Stomach (tissue), 9 donors: ENCODE results near the gene SERINC3. TPM values are rescaled to one million over a fixed set of nuclear protein-coding genes. Genes with fewer than 3 reads are reported as not detected.

Source experiments
- DNase-seq, 2 donors: peaks; one replicate each; pipeline versions ENCODE4 v3.0.0 to v3.0.0-alpha.2; 2013 to 2019
- H3K27ac ChIP-seq, 5 donors: fragments of 200-600 bp in 4 of 5; sonication (generic) in 4 of 5; one replicate each; pipeline ENCODE4 v1.5.1; 2013 to 2019; ENCODE audit warnings: mild to moderate bottlenecking in 1 of 5, moderate library complexity in 1 of 5
- H3K27me3 ChIP-seq, 3 donors: fragments of 200-600 bp; sonication (generic); one replicate each; pipeline ENCODE4 v1.5.1; 2017 to 2019; ENCODE audit warnings: mixed run types in 1 of 3
- H3K36me3 ChIP-seq, 4 donors: fragments of 200-600 bp; sonication (generic); 1 replicate in 3 of 4; 2 replicates in 1 of 4; pipeline ENCODE4 v1.5.1; 2016 to 2019
- H3K4me1 ChIP-seq, 4 donors: fragments of 200-600 bp; sonication (generic); one replicate each; pipeline ENCODE4 v1.5.1; 2016 to 2019
- H3K4me3 ChIP-seq, 4 donors: fragments of 200-600 bp; sonication (generic) in 3 of 4; one replicate each; pipeline ENCODE4 v1.5.1; 2016 to 2019; ENCODE audit warnings: mild to moderate bottlenecking in 1 of 4
- H3K9me3 ChIP-seq, 4 donors: fragments of 200-600 bp; sonication (generic); one replicate each; pipeline ENCODE4 v1.5.1; 2016 to 2019
- CTCF ChIP-seq, 7 experiments: fragments of 450-650 bp in 4 of 7; fragments of 200-600 bp in 3 of 7; sonication (generic) in 3 of 7; IDR thresholded peaks; one replicate each; pipeline ENCODE4 v1.5.1; 2016 to 2019; ENCODE audit warnings: antibody characterized with exemption in 7 of 7, control low read depth in 2 of 7, mild to moderate bottlenecking in 1 of 7
- EP300 ChIP-seq: sonication (generic); formaldehyde crosslinking; IDR thresholded peaks from one replicate; pipeline ENCODE4 v1.6.1; 2017; ENCODE audit warnings: antibody characterized with exemption
- POLR2A ChIP-seq, 4 donors: fragments of 450-650 bp; IDR thresholded peaks; one replicate each; pipeline ENCODE4 v1.6.1; 2016; ENCODE audit warnings: antibody characterized with exemption in 4 of 4, control low read depth in 2 of 4, mild to moderate bottlenecking in 1 of 4, moderate library complexity in 1 of 4
- POLR2AphosphoS5 ChIP-seq, 3 donors: sonication (generic); formaldehyde crosslinking; IDR thresholded peaks; one replicate each; pipeline ENCODE4 v1.6.1; 2016; ENCODE audit warnings: antibody characterized with exemption in 3 of 3
- WGBS, 5 donors: extraction: QIAGEN DNeasy Blood & Tissue Kit in 3 of 5; methylation state at CpG; one replicate each; pipeline versions ENCODE4 v1.1.5 to v1.1.7; 2013 to 2018; 5-methylcytosine and 5-hydroxymethylcytosine counted together
- intact Hi-C: fragments of 100-400 bp; cut with DNase I; formaldehyde crosslinking; loops from one replicate; pipeline ENCODE4 v1.15.1; 2023; ENCODE audit warnings: low total_unique reads
- polyA plus RNA-seq, 3 donors: library from polyadenylated mRNA; stranded (reverse); fragments of 200-250 nt; gene quantifications; one replicate each; pipeline ENCODE4 v1.2.3, GENCODE V29; 2013
- total RNA-seq, 5 donors: library from RNA; depleted of rRNA; stranded (reverse); fragments of >200 nt; gene quantifications; one replicate each; pipeline versions ENCODE4 v1.1.0 to v1.2.3, GENCODE V29; 2014 to 2016
- donor health status: healthy with polysubstance abuse.
- donor health status: Bipolar disorder and iron deficiency.
- donor health status: healthy.

The SERINC3 gene
- total and polyA plus RNA-seq, 8 donors, result 9.6 to 109 (median 42.9) TPM

GRCh38 chr20:44481719-44482416 is 40.0 kb downstream of the SERINC3 start:
- H3K4me1 ChIP-seq, result peaks cover 0 to 14% (median 3%) of the 10 kb centered on the region in 4 donors
- intact Hi-C loops, result no loop called here
- WGBS, 5 donors, result 75 to 80% (median 76%) methylated on average over 5 to 6 of the region's 6 CpGs
- H3K9me3 ChIP-seq, result no peaks in the 10 kb centered on the region
- no peaks in the 10 kb centered on the region for H3K27me3 ChIP-seq
- no peak overlapping the region for H3K27ac ChIP-seq
- peaks cover 21 to 75% (median 71%) of the 10 kb centered on the region in 4 donors for H3K36me3 ChIP-seq
- no peak overlapping the region for H3K4me3 ChIP-seq
- TF ChIP-seq POLR2A (IDR thresholded peaks at IDR 0.05) (no peak), CTCF (IDR thresholded peaks at IDR 0.05) (no peak), EP300 (no peak), POLR2AphosphoS5 (IDR thresholded peaks at IDR 0.05) (no peak)
- DNase-seq, result no peak

GRCh38 chr20:44480097-44480496 is 41.8 kb downstream of the SERINC3 start:
- Histone ChIP-seq H3K27ac (no peak overlapping the region), H3K9me3 (no peaks in the 10 kb centered on the region), H3K4me3 (no peak overlapping the region), H3K36me3 (peaks cover 21 to 57% (median 54%) of the 10 kb centered on the region in 4 donors), H3K4me1 (peaks cover 8 to 19% (median 18%) of the 10 kb centered on the region in 4 donors), H3K27me3 (no peaks in the 10 kb centered on the region)
- DNase-seq, result no peak
- WGBS, 5 donors, result 89 to 96% (median 95%) methylated on average over 18 of the region's 18 CpGs
- intact Hi-C loops, result no loop called here
- no peak for TF ChIP-seq EP300
- TF ChIP-seq CTCF (IDR thresholded peaks at IDR 0.05), result no peak
- no peak for TF ChIP-seq POLR2A (IDR thresholded peaks at IDR 0.05)
- TF ChIP-seq POLR2AphosphoS5 (IDR thresholded peaks at IDR 0.05), result no peak

- WGBS, 5 donors, result 79 to 92% (median 86%) methylated on average over 5 of the region's 5 CpGs
- no peak overlapping the region for H3K4me3 ChIP-seq
- no peaks in the 10 kb centered on the region for H3K27me3 ChIP-seq
- no peaks in the 10 kb centered on the region for H3K9me3 ChIP-seq
- DNase-seq, result no peak
- H3K27ac ChIP-seq, result no peak overlapping the region
- peaks cover 8 to 22% (median 20%) of the 10 kb centered on the region in 4 donors for H3K4me1 ChIP-seq
- intact Hi-C loops, result no loop called here
- H3K36me3 ChIP-seq, result peaks cover 21 to 52% (median 50%) of the 10 kb centered on the region in 4 donors
- TF ChIP-seq POLR2AphosphoS5 (IDR thresholded peaks at IDR 0.05) (no peak), CTCF (IDR thresholded peaks at IDR 0.05) (no peak), POLR2A (IDR thresholded peaks at IDR 0.05) (no peak), EP300 (no peak)
Observed at GRCh38 chr20:44479643-44480042, 42.2 kb downstream of the SERINC3 start.

DNA sequence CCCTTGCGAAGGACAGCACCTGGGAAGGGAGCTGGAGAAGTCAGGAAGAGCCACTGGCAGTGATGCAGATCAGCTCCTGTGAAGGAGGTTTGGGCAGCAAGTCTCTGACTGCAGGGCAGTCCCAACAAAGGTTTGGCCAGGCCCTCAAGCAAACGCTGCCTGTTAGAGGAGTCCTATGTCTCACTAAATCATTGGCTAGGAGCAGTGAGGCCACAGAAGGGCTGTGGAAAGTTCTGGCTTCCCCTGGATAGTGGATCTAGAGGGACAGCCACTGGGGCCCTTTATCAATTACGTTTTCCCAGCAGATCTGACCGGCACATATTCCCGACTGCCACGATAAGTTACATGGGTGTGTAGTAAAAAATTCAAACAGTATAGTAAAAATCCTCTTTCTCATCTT is 43.7 kb downstream of the SERINC3 start:
- H3K27me3 ChIP-seq, result no peaks in the 10 kb centered on the region
- no peaks in the 10 kb centered on the region for H3K9me3 ChIP-seq
- H3K4me3 ChIP-seq, result no peak overlapping the region
- peaks cover 8 to 22% (median 20%) of the 10 kb centered on the region in 4 donors for H3K4me1 ChIP-seq
- intact Hi-C loops, result no loop called here
- DNase-seq, result no peak
- H3K27ac ChIP-seq, result peak overlapping the region in 1 of 5 donors; percentile 22
- WGBS, 5 donors, result 69 to 75% (median 71%) methylated on average over 6 of the region's 6 CpGs
- peaks cover 12 to 38% (median 35%) of the 10 kb centered on the region in 4 donors for H3K36me3 ChIP-seq
- TF ChIP-seq EP300 (no peak), POLR2AphosphoS5 (IDR thresholded peaks at IDR 0.05) (no peak), POLR2A (IDR thresholded peaks at IDR 0.05) (no peak), CTCF (IDR thresholded peaks at IDR 0.05) (no peak)
